PFSK-1 (cell line): ENCODE results near the gene PAPPA2.

Source experiments
- FOXP2 ChIP-seq: optimal IDR thresholded peaks from 2 replicates; pipeline ENCODE3; 2011; ENCODE audit warnings: borderline replicate concordance, control low read depth, inconsistent platforms; ENCODE audit not compliant: insufficient read depth; ENCODE audit errors: extremely low read length, extremely low read depth
- POLR2AphosphoS5 ChIP-seq: IDR thresholded peaks from 2 replicates; pipeline ENCODE4 v1.6.1; 2012; ENCODE audit warnings: low read depth, mild to moderate bottlenecking, control low read depth, low read length, moderate library complexity
- REST ChIP-seq, 2 experiments: IDR thresholded peaks; 2 replicates each; pipeline versions ENCODE4 v1.6.1 to v1.8.0; 2011 to 2012; ENCODE audit warnings: low read depth in 2 of 2, low read length in 2 of 2, control low read depth in 1 of 2, inconsistent platforms in 1 of 2, mild to moderate bottlenecking in 1 of 2, moderate library complexity in 1 of 2; ENCODE audit not compliant: insufficient read depth in 1 of 2
- SIN3A ChIP-seq: IDR thresholded peaks from 2 replicates; pipeline ENCODE4 v1.6.1; 2012; ENCODE audit warnings: mild to moderate bottlenecking, low read length, moderate library complexity, borderline replicate concordance; ENCODE audit not compliant: insufficient read depth
- TAF1 ChIP-seq: IDR thresholded peaks from 2 replicates; pipeline ENCODE4 v1.6.1; 2012; ENCODE audit warnings: low read length, control low read depth, borderline replicate concordance; ENCODE audit not compliant: insufficient read depth

PAPPA2 gene

GRCh38 chr1:176603696-176604095 is 140.7 kb downstream of the PAPPA2 start:
- TF ChIP-seq REST (IDR thresholded peaks at IDR 0.05; ENCODE audit: insufficient read depth in 1 of 2, low read depth in 2 of 2, low read length in 2 of 2) (no peak), TAF1 (no peak), SIN3A (no peak)

GRCh38 chr1:176604461-176604860 is 141.5 kb downstream of the PAPPA2 start:
- TF ChIP-seq REST (IDR thresholded peaks at IDR 0.05; ENCODE audit: insufficient read depth in 1 of 2, low read depth in 2 of 2, low read length in 2 of 2) (no peak), TAF1 (no peak), SIN3A (no peak), POLR2AphosphoS5 (no peak), FOXP2 (no peak)

- TF ChIP-seq REST (IDR thresholded peaks at IDR 0.05; ENCODE audit: insufficient read depth in 1 of 2, low read depth in 2 of 2, low read length in 2 of 2) (no peak), POLR2AphosphoS5 (no peak)
Measured at GRCh38 chr1:176605176-176605575, 142.2 kb downstream of the PAPPA2 start.

DNA sequence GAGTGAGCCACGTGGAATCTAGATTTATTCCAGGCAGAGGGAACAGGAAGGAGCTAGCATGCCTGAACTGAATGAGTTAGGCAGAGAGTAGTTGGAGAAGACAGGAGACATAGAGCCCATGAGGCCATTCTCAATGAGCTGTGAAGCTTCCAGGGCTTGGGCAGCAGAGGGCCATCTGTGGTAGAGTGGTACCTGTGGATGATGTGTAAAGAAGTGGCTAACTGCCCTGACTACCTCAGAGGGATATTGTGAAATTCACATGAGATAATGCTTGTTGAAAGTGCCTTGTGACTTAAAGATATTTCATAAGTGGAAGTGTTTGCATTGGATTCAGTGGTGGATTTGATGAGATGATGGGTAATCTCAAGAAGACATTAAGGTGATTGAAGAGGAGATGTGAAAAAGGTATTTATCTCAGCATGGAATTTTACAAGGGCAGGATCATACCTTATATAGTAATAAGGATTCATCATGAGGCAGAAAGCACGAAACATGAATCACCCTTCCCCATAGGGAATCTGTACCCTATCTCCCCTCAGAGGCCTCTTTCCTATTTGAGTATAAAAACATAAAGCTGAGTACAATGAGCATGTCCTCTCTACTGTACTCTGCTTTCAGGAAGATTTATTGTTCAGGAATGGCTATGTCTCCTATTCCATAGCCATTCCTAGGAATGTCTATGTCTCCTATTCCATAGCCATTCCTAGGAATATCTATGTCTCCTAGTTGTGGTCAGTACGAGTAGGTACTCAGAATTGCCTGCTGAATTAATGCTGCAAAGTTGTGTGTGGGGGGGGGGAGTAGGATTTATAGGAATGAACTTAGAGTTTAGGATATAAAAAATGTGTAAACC is 146.8 kb downstream of the PAPPA2 start:
- TF ChIP-seq TAF1: no peak
- TF ChIP-seq FOXP2: no peak
- no peak for TF ChIP-seq SIN3A
- TF ChIP-seq POLR2AphosphoS5: no peak
- no peak for TF ChIP-seq REST (IDR thresholded peaks at IDR 0.05; ENCODE audit: insufficient read depth in 1 of 2, low read depth in 2 of 2, low read length in 2 of 2)

DNA sequence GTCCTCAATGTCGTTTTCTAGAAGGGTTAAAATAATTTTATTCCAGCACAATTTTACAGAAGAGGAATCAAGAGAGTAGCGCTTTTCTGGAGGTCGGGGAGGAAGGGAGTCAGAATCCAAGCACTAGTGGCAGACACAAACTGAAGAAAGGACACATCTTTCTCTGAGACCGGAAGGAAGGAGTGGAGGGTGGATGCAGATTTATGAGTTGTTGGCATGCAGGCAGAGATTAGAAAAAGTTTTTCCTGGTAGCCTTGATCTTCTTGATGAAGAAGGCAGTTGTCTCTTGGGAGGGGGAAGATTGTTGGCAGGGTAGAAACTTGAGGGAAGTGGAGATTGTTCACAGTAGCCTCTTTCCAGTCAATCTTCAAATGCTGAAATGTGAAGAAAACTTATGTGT is 149.8 kb downstream of the PAPPA2 start:
- no peak for TF ChIP-seq SIN3A
- TF ChIP-seq TAF1: no peak
- TF ChIP-seq REST (IDR thresholded peaks at IDR 0.05; ENCODE audit: insufficient read depth in 1 of 2, low read depth in 2 of 2, low read length in 2 of 2): no peak
